ENCODE measurements around the gene BTBD7. TPM values are rescaled to one million over a fixed set of nuclear protein-coding genes. Genes with fewer than 3 reads are reported as not detected.

The BTBD7 gene
- total RNA-seq, 1 experiment from 2014 or later: 24.7 TPM

DNA sequence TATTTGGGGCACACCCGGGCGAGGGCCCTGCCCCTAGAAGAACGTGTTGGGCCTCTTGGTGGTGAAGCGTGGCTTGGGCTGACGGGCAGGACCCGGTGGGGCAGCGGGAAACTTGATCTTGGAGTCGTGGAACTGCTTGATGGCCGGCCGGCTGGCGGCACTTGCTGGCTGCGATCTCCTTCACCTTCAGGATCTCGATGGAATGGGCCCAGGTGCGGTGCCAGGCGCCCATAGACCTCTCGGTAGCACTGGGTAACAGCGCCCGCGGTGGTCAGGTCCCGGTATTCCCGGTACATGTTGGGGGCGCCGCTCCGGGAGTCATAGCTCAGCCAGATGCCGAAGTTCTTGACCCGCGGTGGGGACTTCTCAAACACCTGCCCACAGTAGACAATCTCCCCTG, 109.3 kb downstream of the BTBD7 start:
- no peaks in the 10 kb centered on the region for H3K9me3 ChIP-seq (ENCODE audit: control insufficient read depth, insufficient read depth, low read depth, low read length)
- no peaks in the 10 kb centered on the region for H3K4me1 ChIP-seq (ENCODE audit: control insufficient read depth, insufficient read depth, low read length)
- no TSS peak for BruUV-seq (replicated peaks)
- ChIA-PET POLR2A (no interaction called here), CTCF (interaction anchor here (1.2 kb wide), 1 partner anchor 16 kb away, joined by 8 read pairs; no protein-coding TSS in a partner anchor)
- H3K36me3 ChIP-seq (ENCODE audit: control insufficient read depth, insufficient read depth, low read length): peaks cover 5% of the 10 kb centered on the region; the same call in 1 of the 2 replicates
- no peak for ATAC-seq
- no peak overlapping the region for H3K27ac ChIP-seq (ENCODE audit: low read length)
- in situ Hi-C loops (cut with HindIII; ENCODE audit: low pct_unique_long_range_greater_than_20kb, low sequenced_read_pairs) (no loop called here), intact Hi-C loops (cut with micrococcal nuclease; ENCODE audit: unreplicated experiment) (no loop called here)
- no peak overlapping the region for H3K4me3 ChIP-seq (ENCODE audit: low read depth in 2 of 2, low read length in 2 of 2)
- H3K27me3 ChIP-seq (ENCODE audit: control insufficient read depth, insufficient read depth, low read length): no peaks in the 10 kb centered on the region
- TF ChIP-seq, protein P1, sequence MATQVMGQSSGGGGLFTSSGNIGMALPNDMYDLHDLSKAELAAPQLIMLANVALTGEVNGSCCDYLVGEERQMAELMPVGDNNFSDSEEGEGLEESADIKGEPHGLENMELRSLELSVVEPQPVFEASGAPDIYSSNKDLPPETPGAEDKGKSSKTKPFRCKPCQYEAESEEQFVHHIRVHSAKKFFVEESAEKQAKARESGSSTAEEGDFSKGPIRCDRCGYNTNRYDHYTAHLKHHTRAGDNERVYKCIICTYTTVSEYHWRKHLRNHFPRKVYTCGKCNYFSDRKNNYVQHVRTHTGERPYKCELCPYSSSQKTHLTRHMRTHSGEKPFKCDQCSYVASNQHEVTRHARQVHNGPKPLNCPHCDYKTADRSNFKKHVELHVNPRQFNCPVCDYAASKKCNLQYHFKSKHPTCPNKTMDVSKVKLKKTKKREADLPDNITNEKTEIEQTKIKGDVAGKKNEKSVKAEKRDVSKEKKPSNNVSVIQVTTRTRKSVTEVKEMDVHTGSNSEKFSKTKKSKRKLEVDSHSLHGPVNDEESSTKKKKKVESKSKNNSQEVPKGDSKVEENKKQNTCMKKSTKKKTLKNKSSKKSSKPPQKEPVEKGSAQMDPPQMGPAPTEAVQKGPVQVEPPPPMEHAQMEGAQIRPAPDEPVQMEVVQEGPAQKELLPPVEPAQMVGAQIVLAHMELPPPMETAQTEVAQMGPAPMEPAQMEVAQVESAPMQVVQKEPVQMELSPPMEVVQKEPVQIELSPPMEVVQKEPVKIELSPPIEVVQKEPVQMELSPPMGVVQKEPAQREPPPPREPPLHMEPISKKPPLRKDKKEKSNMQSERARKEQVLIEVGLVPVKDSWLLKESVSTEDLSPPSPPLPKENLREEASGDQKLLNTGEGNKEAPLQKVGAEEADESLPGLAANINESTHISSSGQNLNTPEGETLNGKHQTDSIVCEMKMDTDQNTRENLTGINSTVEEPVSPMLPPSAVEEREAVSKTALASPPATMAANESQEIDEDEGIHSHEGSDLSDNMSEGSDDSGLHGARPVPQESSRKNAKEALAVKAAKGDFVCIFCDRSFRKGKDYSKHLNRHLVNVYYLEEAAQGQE (IDR thresholded peaks at IDR 0.05; ENCODE audit: insufficient read depth in 1 of 2, low read depth in 2 of 2, low read length in 1 of 2): no peak
- no peak for TF ChIP-seq POLR2AphosphoS5 (IDR thresholded peaks at IDR 0.05; ENCODE audit: low read depth, low read length)
- no peak for DNase-seq (ENCODE audit: low read depth, low spot score)

DNA sequence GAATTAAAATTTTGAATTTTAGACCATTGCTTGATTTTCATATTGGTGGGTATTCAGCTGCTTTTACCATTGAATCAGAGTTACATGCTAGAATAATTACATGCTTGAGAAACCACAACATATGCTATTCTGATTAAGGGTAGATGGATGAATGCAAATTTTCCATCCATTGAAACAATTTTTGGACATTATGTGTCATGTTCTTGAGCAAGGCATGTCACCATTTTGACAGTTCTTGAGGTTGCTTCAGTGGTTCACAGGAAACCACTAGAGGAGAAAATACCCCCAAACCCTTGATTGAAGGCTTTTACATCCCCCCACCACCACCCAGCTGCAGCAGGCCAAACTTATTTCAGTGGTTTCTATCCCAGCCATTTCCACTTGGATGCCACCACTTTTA, 112.3 kb downstream of the BTBD7 start:
- H3K4me1 ChIP-seq (ENCODE audit: control insufficient read depth, insufficient read depth, low read length): no peaks in the 10 kb centered on the region
- in situ Hi-C loops (cut with HindIII; ENCODE audit: low pct_unique_long_range_greater_than_20kb, low sequenced_read_pairs): no loop called here
- no TSS peak for BruUV-seq (replicated peaks)
- POLR2A ChIA-PET: no interaction called here
- H3K36me3 ChIP-seq (ENCODE audit: control insufficient read depth, insufficient read depth, low read length): peaks cover 5% of the 10 kb centered on the region
- ATAC-seq (no peak), DNase-seq (ENCODE audit: low read depth, low spot score) (no peak)
- H3K27ac ChIP-seq (ENCODE audit: low read length): no peak overlapping the region
- intact Hi-C loops (cut with micrococcal nuclease; ENCODE audit: unreplicated experiment): no loop called here
- no peak overlapping the region for H3K4me3 ChIP-seq (ENCODE audit: low read depth in 2 of 2, low read length in 2 of 2)
- no peaks in the 10 kb centered on the region for H3K27me3 ChIP-seq (ENCODE audit: control insufficient read depth, insufficient read depth, low read length)
- H3K9me3 ChIP-seq (ENCODE audit: control insufficient read depth, insufficient read depth, low read depth, low read length): no peaks in the 10 kb centered on the region
- CTCF ChIA-PET: no interaction called here
- TF ChIP-seq, protein P2, sequence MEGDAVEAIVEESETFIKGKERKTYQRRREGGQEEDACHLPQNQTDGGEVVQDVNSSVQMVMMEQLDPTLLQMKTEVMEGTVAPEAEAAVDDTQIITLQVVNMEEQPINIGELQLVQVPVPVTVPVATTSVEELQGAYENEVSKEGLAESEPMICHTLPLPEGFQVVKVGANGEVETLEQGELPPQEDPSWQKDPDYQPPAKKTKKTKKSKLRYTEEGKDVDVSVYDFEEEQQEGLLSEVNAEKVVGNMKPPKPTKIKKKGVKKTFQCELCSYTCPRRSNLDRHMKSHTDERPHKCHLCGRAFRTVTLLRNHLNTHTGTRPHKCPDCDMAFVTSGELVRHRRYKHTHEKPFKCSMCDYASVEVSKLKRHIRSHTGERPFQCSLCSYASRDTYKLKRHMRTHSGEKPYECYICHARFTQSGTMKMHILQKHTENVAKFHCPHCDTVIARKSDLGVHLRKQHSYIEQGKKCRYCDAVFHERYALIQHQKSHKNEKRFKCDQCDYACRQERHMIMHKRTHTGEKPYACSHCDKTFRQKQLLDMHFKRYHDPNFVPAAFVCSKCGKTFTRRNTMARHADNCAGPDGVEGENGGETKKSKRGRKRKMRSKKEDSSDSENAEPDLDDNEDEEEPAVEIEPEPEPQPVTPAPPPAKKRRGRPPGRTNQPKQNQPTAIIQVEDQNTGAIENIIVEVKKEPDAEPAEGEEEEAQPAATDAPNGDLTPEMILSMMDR (IDR thresholded peaks at IDR 0.05): no peak
- TF ChIP-seq, protein P1 (IDR thresholded peaks at IDR 0.05; ENCODE audit: insufficient read depth in 1 of 2, low read depth in 2 of 2, low read length in 1 of 2): no peak
- TF ChIP-seq SIN3A (IDR thresholded peaks at IDR 0.05; ENCODE audit: borderline replicate concordance, insufficient read depth, low read depth, low read length): no peak
- no peak for TF ChIP-seq POLR2AphosphoS5 (IDR thresholded peaks at IDR 0.05; ENCODE audit: low read depth, low read length)
- no peak for TF ChIP-seq TCF7L2 (IDR thresholded peaks at IDR 0.05; ENCODE audit: low read depth, low read length)

Data from Panc1 (cell line).